Kidney (tissue), 14 donors: ENCODE results near the gene LDAF1. TPM values are rescaled to one million over a fixed set of nuclear protein-coding genes. Genes with fewer than 3 reads are reported as not detected.
"Not testable (repeated sequence)": the region's sequence is repeated elsewhere in the genome, so short reads cannot be mapped to it uniquely, and the experiment has no call there.

Experiments used
- DNase-seq, 5 donors: peaks; one replicate each; pipeline ENCODE4 v3.0.0-alpha.2; 2013 to 2020
- FAIRE-seq: peaks from 2 replicates; lab custom pipeline; 2012; peaks lifted over from hg19 to GRCh38; lab: Jason Lieb, UNC
- H3K27ac ChIP-seq, 2 donors: one replicate each; pipeline ENCODE4 v1.7.0; 2013; ENCODE audit warnings: low read depth in 2 of 2, low read length in 2 of 2, inconsistent platforms in 1 of 2
- H3K27me3 ChIP-seq: one replicate; pipeline ENCODE4 v1.7.1; 2013; ENCODE audit warnings: low read length, inconsistent platforms; ENCODE audit not compliant: control insufficient read depth, insufficient read depth
- H3K36me3 ChIP-seq, 3 donors: one replicate each; pipeline versions ENCODE4 v1.7.0 to v1.7.1; 2013; ENCODE audit warnings: low read length in 3 of 3, control low read depth in 1 of 3, inconsistent platforms in 1 of 3; ENCODE audit not compliant: insufficient read depth in 3 of 3, control insufficient read depth in 2 of 3
- H3K4me1 ChIP-seq, 3 donors: one replicate each; pipeline versions ENCODE4 v1.7.0 to v1.7.1; 2013; ENCODE audit warnings: low read length in 3 of 3, inconsistent platforms in 1 of 3, low read depth in 1 of 3; ENCODE audit not compliant: control insufficient read depth in 2 of 3, insufficient read depth in 2 of 3
- H3K4me3 ChIP-seq, 3 donors: one replicate each; pipeline versions ENCODE4 v1.7.0 to v1.8.1; 2013; ENCODE audit warnings: low read length in 3 of 3, control low read depth in 1 of 3, inconsistent platforms in 1 of 3
- H3K9ac ChIP-seq, 3 donors: one replicate each; pipeline versions ENCODE4 v1.7.0 to v1.7.1; 2013; ENCODE audit warnings: low read length in 3 of 3, control low read depth in 1 of 3, inconsistent platforms in 1 of 3
- H3K9me3 ChIP-seq, 3 donors: one replicate each; pipeline versions ENCODE4 v1.7.0 to v1.7.1; 2013; ENCODE audit warnings: low read length in 3 of 3, control low read depth in 1 of 3, inconsistent platforms in 1 of 3; ENCODE audit not compliant: control insufficient read depth in 2 of 3, insufficient read depth in 1 of 3
- CTCF ChIP-seq: IDR thresholded peaks from 3 replicates; pipeline ENCODE4 v1.5.1; 2012; ENCODE audit warnings: mild to moderate bottlenecking, moderate library complexity, borderline replicate concordance; ENCODE audit not compliant: insufficient read depth; ENCODE audit errors: extremely low read depth
- intact Hi-C: fragments of 100-400 bp; cut with DNase I; formaldehyde crosslinking; loops from one replicate; pipeline ENCODE4 v1.11.1; 2022
- polyA plus RNA-seq: library from polyadenylated mRNA; stranded (reverse); fragments of 350-450 nt; fragmentation: Illumina TruSeq; extraction: RNeasy Lipid Tissue Mini Kit (QIAGEN cat#74804); gene quantifications from one replicate; pipeline ENCODE4 v1.2.3, GENCODE V29; 2014; ENCODE audit warnings: low read depth, low replicate concordance; ENCODE audit not compliant: insufficient read depth
- total RNA-seq: library from RNA; stranded (reverse); fragmentation: NEBNext Ultra II Directional; extraction: Animal tissue kit (Norgen Biotek cat#: 25700); gene quantifications from one replicate; pipeline ENCODE4 v1.2.1, GENCODE V29; 2021
- donor health status: control.
- donor health status: control.
- donor health status: control.
- donor health status: control.
- donor health status: control.
- donor health status: DM: yes; HTN: yes; CAD: no.
- donor health status: Normal renal cell carcinoma (clear cell type).

LDAF1 gene
- total and polyA plus RNA-seq, 2 donors from 2014 or later = 16.4 to 35.1 TPM

DNA sequence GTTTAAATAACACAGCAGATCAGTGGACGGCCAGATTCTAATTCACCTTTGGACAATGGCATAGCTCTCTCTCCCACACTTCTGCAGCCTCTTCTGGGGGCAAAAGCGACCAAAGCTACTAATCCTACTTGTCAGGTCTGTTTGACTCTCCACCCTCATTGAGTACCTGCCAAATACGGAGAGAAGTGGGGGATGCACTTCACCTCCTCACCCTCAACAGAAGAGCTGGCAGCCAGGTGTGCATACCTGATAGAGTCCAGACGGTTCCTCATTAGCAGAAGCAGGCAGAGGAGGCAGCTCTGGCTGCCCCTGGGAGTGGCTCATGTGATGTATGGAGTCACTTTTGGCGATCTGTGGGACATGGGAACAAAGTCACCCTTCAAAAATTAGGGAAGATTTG, 12.7 kb upstream of the LDAF1 start:
- intact Hi-C loops = no loop called here
- no peak for DNase-seq
- FAIRE-seq = no peak
- H3K4me1 ChIP-seq = peaks cover 0 to 2% (median 0%) of the 10 kb centered on the region in 3 donors
- TF ChIP-seq CTCF = no peak
- H3K27me3 ChIP-seq = no peaks in the 10 kb centered on the region
- no peak overlapping the region for H3K4me3 ChIP-seq
- H3K9me3 ChIP-seq = no peaks in the 10 kb centered on the region
- no peak overlapping the region for H3K9ac ChIP-seq
- no peaks in the 10 kb centered on the region for H3K36me3 ChIP-seq
- no peak overlapping the region for H3K27ac ChIP-seq

DNA sequence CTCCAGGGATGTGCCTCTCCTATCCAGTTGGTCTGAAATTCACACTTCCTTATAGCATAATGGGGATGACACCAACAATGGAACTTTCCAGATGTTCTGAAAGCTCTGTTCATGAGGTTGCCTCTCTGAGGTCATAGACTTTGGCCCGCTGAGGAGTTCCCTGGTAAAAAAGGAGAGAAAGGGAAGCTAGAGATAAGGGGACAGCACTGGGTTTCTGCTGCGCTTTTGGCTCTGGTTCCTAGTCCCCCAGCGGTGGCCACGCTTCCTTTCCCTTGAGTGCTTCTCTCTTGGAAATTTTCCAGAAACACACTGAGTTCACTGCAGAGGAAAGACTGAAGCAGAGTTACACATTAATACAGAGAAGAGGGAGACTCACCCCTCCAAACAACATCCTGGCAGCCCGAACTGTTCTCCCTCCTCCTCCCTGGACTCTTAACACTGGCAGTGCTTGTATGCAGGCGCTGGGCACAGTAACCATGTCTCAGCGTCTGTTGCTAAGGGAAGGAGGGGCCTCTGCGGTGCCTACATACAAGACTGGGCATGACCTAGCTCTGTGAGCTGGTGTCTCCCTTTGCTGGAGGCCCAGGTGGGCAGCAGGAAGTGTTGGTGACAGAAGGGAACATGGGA, 8.0 kb upstream of the LDAF1 start, which contains the start of gene DNAH3:
Gene DNAH3, minus strand, starts transcription at position 472 of the 627 bp plus-strand sequence. CDS start 527 bp downstream, outside the sequence.
- Histone ChIP-seq H3K9ac (no peak within 1 kb of the TSS), H3K4me1 (peaks cover 0 to 4% (median 0%) of the 10 kb centered on the region in 3 donors), H3K27me3 (no peaks in the 10 kb centered on the region), H3K9me3 (no peaks in the 10 kb centered on the region), H3K27ac (no peak within 1 kb of the TSS), H3K4me3 (peak within 1 kb of the TSS in 2 of 3 donors; percentile 9 to 23), H3K36me3 (no peaks in the 10 kb centered on the region)
- TF ChIP-seq CTCF = no peak
- DNase-seq (peak in 4 of 5 donors; percentile 29 to 85 (median 67)), FAIRE-seq (peak; percentile 47)
- intact Hi-C loops = no loop called here

GRCh38 chr16:21152160-21153030, 6.1 kb upstream of the LDAF1 start:
- H3K36me3 ChIP-seq, H3K27me3 ChIP-seq, H3K4me3 ChIP-seq, DNase-seq, H3K9ac ChIP-seq, FAIRE-seq, H3K27ac ChIP-seq, H3K9me3 ChIP-seq, H3K4me1 ChIP-seq, intact Hi-C loops: not testable (repeated sequence)

GRCh38 chr16:21153124-21153729, 5.2 kb upstream of the LDAF1 start:
- H3K4me3 ChIP-seq, H3K27ac ChIP-seq, H3K9ac ChIP-seq, intact Hi-C loops, H3K27me3 ChIP-seq, DNase-seq, H3K36me3 ChIP-seq, FAIRE-seq, H3K9me3 ChIP-seq: not testable (repeated sequence)
- peaks cover 0 to 12% (median 5%) of the 10 kb centered on the region in 3 donors for H3K4me1 ChIP-seq

DNA sequence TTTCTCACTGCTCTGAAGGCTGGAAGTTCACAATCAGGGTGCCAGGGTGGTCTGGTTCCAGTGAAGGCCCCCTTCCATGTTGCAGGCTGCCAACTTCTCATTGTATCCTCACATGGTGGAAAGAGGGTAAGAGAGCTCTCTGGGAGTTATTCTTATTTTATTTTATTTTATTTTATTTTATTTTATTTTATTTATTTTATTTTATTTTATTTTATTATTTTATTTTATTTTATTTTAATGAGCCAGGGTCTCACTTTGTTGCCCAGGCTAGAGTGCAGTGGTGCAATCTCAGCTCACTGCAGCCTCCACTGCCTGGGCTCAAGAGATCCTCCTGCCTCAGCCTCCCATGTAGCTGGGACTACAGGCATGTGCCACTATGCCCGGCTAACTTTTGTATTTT, 2.5 kb upstream of the LDAF1 start:
- H3K27me3 ChIP-seq, H3K9ac ChIP-seq, H3K9me3 ChIP-seq, FAIRE-seq, DNase-seq, H3K27ac ChIP-seq, H3K4me3 ChIP-seq, H3K36me3 ChIP-seq, intact Hi-C loops: not testable (repeated sequence)
- H3K4me1 ChIP-seq = peaks cover 0 to 14% (median 12%) of the 10 kb centered on the region in 3 donors
